ENCODE data around the gene BLVRB. TPM values are rescaled to one million over a fixed set of nuclear protein-coding genes. Genes with fewer than 3 reads are reported as not detected.
A peak's percentile ranks its signal among the peaks of the same experiment; 100 is the strongest.
"Not testable (repeated sequence)": the region's sequence is repeated elsewhere in the genome, so short reads cannot be mapped to it uniquely, and the experiment has no call there.

Gene BLVRB
- total RNA-seq, 1 experiment from 2014 or later, result 113 TPM

DNA sequence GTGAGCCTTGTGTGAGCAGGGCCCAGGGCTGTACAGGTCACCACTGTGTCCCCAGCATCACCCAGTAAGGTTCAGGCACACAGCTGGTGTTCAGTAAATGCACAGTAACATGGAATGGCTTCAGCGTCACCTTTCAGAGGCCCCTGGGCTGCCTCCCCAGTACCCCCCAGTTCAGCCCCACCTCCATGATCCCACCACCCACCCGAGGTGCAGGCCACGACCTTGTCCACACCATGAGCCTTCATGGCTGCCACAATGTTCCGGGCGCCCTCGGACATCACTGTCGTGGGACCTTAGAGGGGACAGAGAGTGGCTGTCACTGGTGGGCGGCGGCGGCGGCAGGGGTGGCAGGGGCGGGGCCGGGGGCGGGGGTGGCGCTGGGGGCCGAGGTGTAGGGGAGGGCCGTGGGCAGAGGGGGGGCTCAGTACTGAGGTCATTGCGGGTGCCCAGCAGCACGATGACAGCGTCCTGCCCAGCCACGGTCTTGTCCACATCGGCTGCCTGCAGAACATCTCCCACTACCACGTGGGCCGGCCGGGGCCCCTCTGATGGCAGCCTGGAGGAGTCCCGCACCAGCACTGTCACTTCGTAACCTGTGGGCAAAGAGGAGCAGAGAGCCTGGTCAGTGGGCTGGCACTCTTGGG, 7.5 kb downstream of the BLVRB start (continued):
- TF ChIP-seq POLR2AphosphoS5 (IDR thresholded peaks at IDR 0.05; ENCODE audit: low read depth, low read length) (no peak), EGR1 (IDR thresholded peaks at IDR 0.05; ENCODE audit: low read depth) (no peak), TCF7L2 (IDR thresholded peaks at IDR 0.05; ENCODE audit: borderline replicate concordance, extremely low read depth, insufficient read depth, insufficient read length) (no peak), EZH2 (IDR thresholded peaks at IDR 0.05) (no peak), FOSL1 (IDR thresholded peaks at IDR 0.05; ENCODE audit: low read depth) (no peak), POLR2A (IDR thresholded peaks at IDR 0.05; ENCODE audit: borderline replicate concordance, extremely low read depth, insufficient read depth, insufficient read length) (no peak), RAD21 (IDR thresholded peaks at IDR 0.05; ENCODE audit: low read depth) (no peak), ZNF274 (IDR thresholded peaks at IDR 0.05; ENCODE audit: low read depth, low read length) (no peak), JUND (IDR thresholded peaks at IDR 0.05) (no peak), CBX3 (IDR thresholded peaks at IDR 0.05; ENCODE audit: low read depth) (no peak)
- TF ChIP-seq, protein P1, sequence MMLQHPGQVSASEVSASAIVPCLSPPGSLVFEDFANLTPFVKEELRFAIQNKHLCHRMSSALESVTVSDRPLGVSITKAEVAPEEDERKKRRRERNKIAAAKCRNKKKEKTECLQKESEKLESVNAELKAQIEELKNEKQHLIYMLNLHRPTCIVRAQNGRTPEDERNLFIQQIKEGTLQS (IDR thresholded peaks at IDR 0.05), result no peak

DNA sequence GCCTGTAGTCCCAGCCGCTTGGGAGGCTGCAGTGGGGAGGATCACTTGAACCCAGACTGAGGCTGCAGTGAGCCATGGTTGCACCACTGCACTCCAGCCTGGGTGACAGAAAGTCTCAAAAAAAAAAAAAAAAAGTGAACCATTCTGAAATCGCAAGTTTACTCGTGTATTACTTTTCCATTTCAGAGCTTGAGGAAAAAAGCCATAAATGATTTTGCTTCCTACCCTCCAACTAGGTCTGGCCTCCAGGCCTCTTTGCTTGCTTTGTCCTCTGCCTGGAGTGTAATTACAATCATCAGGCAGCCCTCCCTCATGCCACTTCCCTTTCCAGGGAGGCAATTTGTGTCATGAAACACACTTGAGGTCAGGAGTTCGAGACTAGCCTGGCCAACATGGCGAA, 8.5 kb downstream of the BLVRB start:
- no TSS peak for BruUV-seq (replicated peaks)
- ATAC-seq (no peak), DNase-seq (ENCODE audit: low read depth, low spot score) (no peak)
- ChIA-PET RAD21 (ENCODE audit: low non-redundant PET in 1 of 2, low total read pairs in 2 of 2, uncharacterized antibody in 2 of 2, unreplicated experiment in 2 of 2) (no interaction called here), POLR2A (no interaction called here), CTCF (interaction anchor here (1.3 kb wide), 1 partner anchor 36 kb away, joined by 3 read pairs; no protein-coding TSS in a partner anchor)
- no peak overlapping the region for H3K4me2 ChIP-seq (ENCODE audit: low read length)
- H3K36me3 ChIP-seq (ENCODE audit: control insufficient read depth in 1 of 2, insufficient read depth in 2 of 2, low read length in 2 of 2), result peaks cover 7 to 11% of the 10 kb centered on the region in 2 experiments
- H2AFZ ChIP-seq (ENCODE audit: low read depth, low read length, poor library complexity, severe bottlenecking), result no peak overlapping the region
- TF ChIP-seq ZNF274 (IDR thresholded peaks at IDR 0.05; ENCODE audit: low read depth, low read length) (no peak), SP1 (IDR thresholded peaks at IDR 0.05; ENCODE audit: low read depth) (no peak), SIN3A (IDR thresholded peaks at IDR 0.05; ENCODE audit: low read depth) (no peak), POLR2A (IDR thresholded peaks at IDR 0.05; ENCODE audit: borderline replicate concordance, extremely low read depth, insufficient read depth, insufficient read length) (no peak), CBX3 (IDR thresholded peaks at IDR 0.05; ENCODE audit: low read depth) (no peak), CEBPB (IDR thresholded peaks at IDR 0.05; ENCODE audit: low read depth) (no peak), EZH2phosphoT487 (IDR thresholded peaks at IDR 0.05; ENCODE audit: borderline replicate concordance) (no peak), RAD21 (IDR thresholded peaks at IDR 0.05; ENCODE audit: low read depth) (no peak)
- no peaks in the 10 kb centered on the region for H3K9me3 ChIP-seq (ENCODE audit: control insufficient read depth in 1 of 2, insufficient read depth in 1 of 2, low read depth in 1 of 2, low read length in 2 of 2)
- no peak overlapping the region for H3K4me3 ChIP-seq (replicated peaks in 1 of 2; ENCODE audit: low read depth in 1 of 2, low read length in 2 of 2)
- peaks cover 5 to 7% of the 10 kb centered on the region in 2 experiments; a peak in 3 of 4 replicates for H3K4me1 ChIP-seq (ENCODE audit: control insufficient read depth in 1 of 2, insufficient read depth in 2 of 2, low read length in 2 of 2)
- intact Hi-C loops (cut with micrococcal nuclease), result no loop called here
- H3K9me2 ChIP-seq (ENCODE audit: insufficient read depth), result no peaks in the 10 kb centered on the region
- peaks cover 13% of the 10 kb centered on the region; the same call in 1 of the 2 replicates for H3K79me2 ChIP-seq (ENCODE audit: insufficient read depth, low read length)
- H3K27ac ChIP-seq (ENCODE audit: low read depth, low read length), result no peak overlapping the region
- H3K27me3 ChIP-seq (ENCODE audit: insufficient read depth, low read length), result no peaks in the 10 kb centered on the region
- H3K9ac ChIP-seq (ENCODE audit: low read length), result no peak overlapping the region
- H4K20me1 ChIP-seq (ENCODE audit: insufficient read depth), result no peaks in the 10 kb centered on the region

DNA sequence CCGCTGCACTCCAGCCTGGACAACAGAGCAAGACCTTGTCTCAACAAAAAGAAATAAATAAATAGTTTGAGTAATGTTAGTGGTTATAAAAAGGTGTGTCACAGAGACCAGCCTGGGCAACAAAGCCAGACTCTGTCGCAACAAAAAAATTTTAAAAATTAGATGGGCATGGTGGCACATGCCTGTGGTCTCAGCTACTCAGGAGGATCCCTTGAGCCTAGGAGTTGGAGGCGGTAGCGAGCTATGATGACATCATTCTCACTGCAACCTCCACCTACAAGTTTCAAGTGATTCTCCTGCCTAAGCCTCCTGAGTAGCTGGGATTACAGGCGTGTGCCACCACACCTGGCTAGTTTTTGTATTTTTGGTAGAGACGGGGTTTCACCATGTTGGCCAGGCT, 11.6 kb downstream of the BLVRB start:
- H3K27ac ChIP-seq (ENCODE audit: low read depth, low read length); H3K79me2 ChIP-seq (ENCODE audit: insufficient read depth, low read length); H2AFZ ChIP-seq (ENCODE audit: low read depth, low read length, poor library complexity, severe bottlenecking); H3K4me2 ChIP-seq (ENCODE audit: low read length); intact Hi-C loops (cut with micrococcal nuclease); H4K20me1 ChIP-seq (ENCODE audit: insufficient read depth); BruUV-seq (replicated peaks); DNase-seq (ENCODE audit: low read depth, low spot score); H3K4me1 ChIP-seq (ENCODE audit: control insufficient read depth in 1 of 2, insufficient read depth in 2 of 2, low read length in 2 of 2); H3K9me3 ChIP-seq (ENCODE audit: control insufficient read depth in 1 of 2, insufficient read depth in 1 of 2, low read depth in 1 of 2, low read length in 2 of 2); H3K27me3 ChIP-seq (ENCODE audit: insufficient read depth, low read length); H3K4me3 ChIP-seq (replicated peaks in 1 of 2; ENCODE audit: low read depth in 1 of 2, low read length in 2 of 2); H3K9me2 ChIP-seq (ENCODE audit: insufficient read depth); H3K9ac ChIP-seq (ENCODE audit: low read length): not testable (repeated sequence)
- RAD21 ChIA-PET (ENCODE audit: low non-redundant PET in 1 of 2, low total read pairs in 2 of 2, uncharacterized antibody in 2 of 2, unreplicated experiment in 2 of 2), result interaction anchor here in 1 of 2 experiments (0.9 kb wide), 1 partner anchor 10 kb away, joined by 4 read pairs; no protein-coding TSS in a partner anchor
- POLR2A ChIA-PET, result interaction anchor here (2.0 to 2.7 kb wide), 2 partner anchors 10 kb away, joined by 8 to 19 read pairs; partner anchors contain the start of genes BLVRB and SERTAD3
- CTCF ChIA-PET, result interaction anchor here (1.3 kb wide), 1 partner anchor 10 kb away, joined by 4 read pairs; no protein-coding TSS in a partner anchor
- ATAC-seq, result peak; percentile 63; the same call in 1 of the 2 replicates
- H3K36me3 ChIP-seq (ENCODE audit: control insufficient read depth in 1 of 2, insufficient read depth in 2 of 2, low read length in 2 of 2), result peaks cover 7 to 11% of the 10 kb centered on the region in 2 experiments
